Subcutaneous abdominal adipose tissue (tissue), 5 donors: ENCODE measurements around the gene UPK3B.
"Not testable (repeated sequence)": the region's sequence is repeated elsewhere in the genome, so short reads cannot be mapped to it uniquely, and the experiment has no call there.

Experiments
- H3K27ac ChIP-seq: one replicate; pipeline ENCODE4 v1.7.0; 2013; ENCODE audit warnings: low read depth, mild to moderate bottlenecking, inconsistent platforms, low read length, moderate library complexity
- H3K27me3 ChIP-seq, 5 donors: one replicate each; pipeline ENCODE4 v1.7.0; 2013; ENCODE audit warnings: low read length in 5 of 5, inconsistent platforms in 1 of 5; ENCODE audit not compliant: control insufficient read depth in 5 of 5, insufficient read depth in 4 of 5
- H3K36me3 ChIP-seq, 5 donors: one replicate each; pipeline ENCODE4 v1.7.0; 2013; ENCODE audit warnings: low read length in 5 of 5; ENCODE audit not compliant: control insufficient read depth in 5 of 5, insufficient read depth in 5 of 5
- H3K4me1 ChIP-seq, 5 donors: one replicate each; pipeline ENCODE4 v1.7.0; 2013; ENCODE audit warnings: low read length in 5 of 5, mild to moderate bottlenecking in 3 of 5, moderate library complexity in 1 of 5; ENCODE audit not compliant: control insufficient read depth in 5 of 5, insufficient read depth in 5 of 5
- H3K4me3 ChIP-seq, 5 donors: one replicate each; pipeline ENCODE4 v1.7.0; 2013; ENCODE audit warnings: low read length in 5 of 5, low read depth in 1 of 5
- H3K9ac ChIP-seq, 5 donors: one replicate each; pipeline ENCODE4 v1.7.0; 2013; ENCODE audit warnings: low read length in 5 of 5, mild to moderate bottlenecking in 4 of 5, moderate library complexity in 3 of 5
- H3K9me3 ChIP-seq, 5 donors: one replicate each; pipeline ENCODE4 v1.7.0; 2013; ENCODE audit warnings: low read length in 5 of 5; ENCODE audit not compliant: control insufficient read depth in 5 of 5
- donor health status: healthy.
- donor health status: healthy.
- donor health status: healthy.
- donor health status: healthy.
- donor health status: healthy.

Gene UPK3B

GRCh38 chr7:76492139-76492538 is 18.2 kb upstream of the UPK3B start:
- H3K4me1 ChIP-seq, H3K36me3 ChIP-seq, H3K27me3 ChIP-seq, H3K4me3 ChIP-seq, H3K27ac ChIP-seq, H3K9ac ChIP-seq, H3K9me3 ChIP-seq: not testable (repeated sequence)

- not testable (repeated sequence) for H3K9ac ChIP-seq, H3K4me1 ChIP-seq
Observed at GRCh38 chr7:76495717-76496116, 14.6 kb upstream of the UPK3B start.

GRCh38 chr7:76497918-76498582 is 12.3 kb upstream of the UPK3B start:
- H3K36me3 ChIP-seq: peaks cover 0 to 22% (median 8%) of the 10 kb centered on the region in 5 donors
- not testable (repeated sequence) for H3K27me3 ChIP-seq, H3K27ac ChIP-seq, H3K9ac ChIP-seq, H3K4me1 ChIP-seq, H3K4me3 ChIP-seq, H3K9me3 ChIP-seq

More at GRCh38 chr7:76495717-76496116, 14.6 kb upstream of the UPK3B start:
- H3K4me3 ChIP-seq, H3K27me3 ChIP-seq, H3K27ac ChIP-seq, H3K36me3 ChIP-seq, H3K9me3 ChIP-seq: not testable (repeated sequence)

GRCh38 chr7:76498583-76499200 is 11.7 kb upstream of the UPK3B start:
- not testable (repeated sequence) for H3K27me3 ChIP-seq, H3K4me3 ChIP-seq, H3K4me1 ChIP-seq, H3K27ac ChIP-seq, H3K9me3 ChIP-seq, H3K9ac ChIP-seq
- peaks cover 0 to 24% (median 12%) of the 10 kb centered on the region in 5 donors for H3K36me3 ChIP-seq

GRCh38 chr7:76499201-76499923 is 11.0 kb upstream of the UPK3B start:
- H3K36me3 ChIP-seq: peaks cover 0 to 25% (median 12%) of the 10 kb centered on the region in 5 donors
- H3K4me1 ChIP-seq, H3K27ac ChIP-seq, H3K27me3 ChIP-seq, H3K4me3 ChIP-seq, H3K9ac ChIP-seq, H3K9me3 ChIP-seq: not testable (repeated sequence)

GRCh38 chr7:76499924-76500241 is 10.5 kb upstream of the UPK3B start:
- H3K9ac ChIP-seq, H3K27me3 ChIP-seq, H3K4me3 ChIP-seq, H3K9me3 ChIP-seq, H3K27ac ChIP-seq, H3K4me1 ChIP-seq: not testable (repeated sequence)
- peaks cover 0 to 29% (median 12%) of the 10 kb centered on the region in 5 donors for H3K36me3 ChIP-seq

GRCh38 chr7:76502224-76502623 is 8.1 kb upstream of the UPK3B start:
- H3K4me1 ChIP-seq, H3K9me3 ChIP-seq, H3K27ac ChIP-seq, H3K4me3 ChIP-seq, H3K9ac ChIP-seq, H3K27me3 ChIP-seq: not testable (repeated sequence)
- peaks cover 0 to 50% (median 26%) of the 10 kb centered on the region in 5 donors for H3K36me3 ChIP-seq

- not testable (repeated sequence) for H3K4me1 ChIP-seq, H3K27ac ChIP-seq, H3K4me3 ChIP-seq, H3K9ac ChIP-seq, H3K27me3 ChIP-seq, H3K9me3 ChIP-seq
- H3K36me3 ChIP-seq: peaks cover 0 to 50% (median 26%) of the 10 kb centered on the region in 5 donors
Observed at GRCh38 chr7:76502836-76503235, 7.5 kb upstream of the UPK3B start.

GRCh38 chr7:76503244-76503643 is 7.1 kb upstream of the UPK3B start:
- not testable (repeated sequence) for H3K4me1 ChIP-seq, H3K9ac ChIP-seq, H3K27ac ChIP-seq, H3K4me3 ChIP-seq, H3K27me3 ChIP-seq, H3K9me3 ChIP-seq
- peaks cover 0 to 50% (median 26%) of the 10 kb centered on the region in 5 donors for H3K36me3 ChIP-seq

- H3K27ac ChIP-seq, H3K4me3 ChIP-seq, H3K9ac ChIP-seq, H3K27me3 ChIP-seq, H3K4me1 ChIP-seq, H3K9me3 ChIP-seq: not testable (repeated sequence)
- peaks cover 0 to 50% (median 26%) of the 10 kb centered on the region in 5 donors for H3K36me3 ChIP-seq
Observed at GRCh38 chr7:76504351-76505167, 5.8 kb upstream of the UPK3B start.
